WTC11 (cell line): ENCODE measurements around the gene SFTA2.

Experiments
- ATF2 ChIP-seq: sonication (generic); formaldehyde crosslinking; IDR thresholded peaks from 2 replicates; pipeline ENCODE4 v1.8.1; 2022; ENCODE audit warnings: low read depth, missing genetic modification reagents, borderline replicate concordance
- OVOL2 ChIP-seq: fragments of 250-450 bp; sonication (Bioruptor Pico); IDR thresholded peaks from 2 replicates; pipeline ENCODE4 v1.9.0; 2021; ENCODE audit warnings: mild to moderate bottlenecking, borderline replicate concordance
- RELA ChIP-seq: sonication (generic); formaldehyde crosslinking; IDR thresholded peaks from 2 replicates; pipeline ENCODE4 v1.8.1; 2022; ENCODE audit warnings: missing genetic modification reagents, mild to moderate bottlenecking, borderline replicate concordance
- SP1 ChIP-seq: sonication (generic); formaldehyde crosslinking; conservative IDR thresholded peaks from 2 replicates; pipeline ENCODE4 v1.8.1; 2022; ENCODE audit warnings: missing genetic modification reagents
- TCF7 ChIP-seq: sonication (generic); formaldehyde crosslinking; IDR thresholded peaks from 2 replicates; pipeline ENCODE4 v1.8.0; 2022; ENCODE audit warnings: mild to moderate bottlenecking, low read depth, missing genetic modification reagents, moderate library complexity
- TEAD4 ChIP-seq: sonication (generic); formaldehyde crosslinking; IDR thresholded peaks from 2 replicates; pipeline ENCODE4 v1.8.0; 2022; ENCODE audit warnings: mild to moderate bottlenecking, missing genetic modification reagents
- ZNF263 ChIP-seq: sonication (generic); formaldehyde crosslinking; IDR thresholded peaks from 2 replicates; pipeline ENCODE4 v1.8.1; 2022; ENCODE audit warnings: low read depth, mild to moderate bottlenecking, moderate library complexity, missing genetic modification reagents
- ZNF416 ChIP-seq: fragments of 250-450 bp; sonication (Bioruptor Pico); IDR thresholded peaks from 2 replicates; pipeline ENCODE4 v1.9.0; 2021; ENCODE audit warnings: mild to moderate bottlenecking, inconsistent platforms
- ZNF512 ChIP-seq: sonication (generic); formaldehyde crosslinking; IDR thresholded peaks from 2 replicates; pipeline ENCODE4 v1.8.1; 2022; ENCODE audit warnings: missing genetic modification reagents, borderline replicate concordance
- TF ChIP-seq, protein P1 (sequence below): fragments of 200-600 bp; IDR thresholded peaks from 2 replicates; pipeline ENCODE4 v1.8.0; 2022; ENCODE audit warnings: antibody characterized with exemption
- TF ChIP-seq, protein P2 (sequence below): fragments of 250-450 bp; sonication (Bioruptor Pico); IDR thresholded peaks from 2 replicates; pipeline ENCODE4 v2.1.2; 2022; ENCODE audit warnings: mild to moderate bottlenecking, moderate library complexity

DNA sequence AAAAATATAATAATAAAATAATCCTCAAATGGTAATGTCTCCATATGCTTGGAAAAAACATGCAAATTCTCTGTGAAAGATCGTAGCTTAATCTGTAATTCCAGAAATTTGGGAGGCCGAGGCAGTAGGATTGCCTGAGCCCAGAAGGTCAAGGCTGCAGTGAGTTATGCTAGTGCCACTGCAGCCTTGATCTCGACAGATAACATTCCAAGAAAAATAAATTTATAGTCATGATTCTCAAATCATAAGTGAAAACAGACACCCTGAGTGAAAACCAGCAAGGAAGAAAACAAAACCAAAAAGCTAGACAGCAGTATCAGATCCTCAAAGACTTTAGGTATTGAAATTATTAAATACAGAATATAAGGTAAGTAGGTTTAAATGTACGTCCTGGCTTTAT, 47.7 kb upstream of the SFTA2 start:
- TF ChIP-seq RELA (CRISPR knock-in tag) = no peak
- TF ChIP-seq, protein P1, sequence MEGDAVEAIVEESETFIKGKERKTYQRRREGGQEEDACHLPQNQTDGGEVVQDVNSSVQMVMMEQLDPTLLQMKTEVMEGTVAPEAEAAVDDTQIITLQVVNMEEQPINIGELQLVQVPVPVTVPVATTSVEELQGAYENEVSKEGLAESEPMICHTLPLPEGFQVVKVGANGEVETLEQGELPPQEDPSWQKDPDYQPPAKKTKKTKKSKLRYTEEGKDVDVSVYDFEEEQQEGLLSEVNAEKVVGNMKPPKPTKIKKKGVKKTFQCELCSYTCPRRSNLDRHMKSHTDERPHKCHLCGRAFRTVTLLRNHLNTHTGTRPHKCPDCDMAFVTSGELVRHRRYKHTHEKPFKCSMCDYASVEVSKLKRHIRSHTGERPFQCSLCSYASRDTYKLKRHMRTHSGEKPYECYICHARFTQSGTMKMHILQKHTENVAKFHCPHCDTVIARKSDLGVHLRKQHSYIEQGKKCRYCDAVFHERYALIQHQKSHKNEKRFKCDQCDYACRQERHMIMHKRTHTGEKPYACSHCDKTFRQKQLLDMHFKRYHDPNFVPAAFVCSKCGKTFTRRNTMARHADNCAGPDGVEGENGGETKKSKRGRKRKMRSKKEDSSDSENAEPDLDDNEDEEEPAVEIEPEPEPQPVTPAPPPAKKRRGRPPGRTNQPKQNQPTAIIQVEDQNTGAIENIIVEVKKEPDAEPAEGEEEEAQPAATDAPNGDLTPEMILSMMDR = no peak
- no peak for TF ChIP-seq TEAD4
- TF ChIP-seq OVOL2 = no peak
- TF ChIP-seq ZNF512 (CRISPR knock-in tag) = no peak
- TF ChIP-seq, protein P2, sequence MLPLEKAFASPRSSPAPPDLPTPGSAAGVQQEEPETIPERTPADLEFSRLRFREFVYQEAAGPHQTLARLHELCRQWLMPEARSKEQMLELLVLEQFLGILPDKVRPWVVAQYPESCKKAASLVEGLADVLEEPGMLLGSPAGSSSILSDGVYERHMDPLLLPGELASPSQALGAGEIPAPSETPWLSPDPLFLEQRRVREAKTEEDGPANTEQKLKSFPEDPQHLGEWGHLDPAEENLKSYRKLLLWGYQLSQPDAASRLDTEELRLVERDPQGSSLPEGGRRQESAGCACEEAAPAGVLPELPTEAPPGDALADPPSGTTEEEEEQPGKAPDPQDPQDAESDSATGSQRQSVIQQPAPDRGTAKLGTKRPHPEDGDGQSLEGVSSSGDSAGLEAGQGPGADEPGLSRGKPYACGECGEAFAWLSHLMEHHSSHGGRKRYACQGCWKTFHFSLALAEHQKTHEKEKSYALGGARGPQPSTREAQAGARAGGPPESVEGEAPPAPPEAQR (CRISPR knock-in tag) = no peak
- no peak for TF ChIP-seq TCF7 (CRISPR knock-in tag)
- TF ChIP-seq SP1 (CRISPR knock-in tag) = no peak
- TF ChIP-seq ZNF263 (CRISPR knock-in tag) = no peak
- TF ChIP-seq ZNF416 = no peak
- no peak for TF ChIP-seq ATF2
